Measurements from ENCODE around the gene HSD17B11. TPM values are rescaled to one million over a fixed set of nuclear protein-coding genes. Genes with fewer than 3 reads are reported as not detected.
A peak's percentile ranks its signal among the peaks of the same experiment; 100 is the strongest.
"Not testable (repeated sequence)": the region's sequence is repeated elsewhere in the genome, so short reads cannot be mapped to it uniquely, and the experiment has no call there.

The HSD17B11 gene
- total RNA-seq, 3 donors from 2014 or later (not counting 1 experiment from before 2014, with no cell fraction given) = 42.2 to 50.5 (median 49.8) TPM

DNA sequence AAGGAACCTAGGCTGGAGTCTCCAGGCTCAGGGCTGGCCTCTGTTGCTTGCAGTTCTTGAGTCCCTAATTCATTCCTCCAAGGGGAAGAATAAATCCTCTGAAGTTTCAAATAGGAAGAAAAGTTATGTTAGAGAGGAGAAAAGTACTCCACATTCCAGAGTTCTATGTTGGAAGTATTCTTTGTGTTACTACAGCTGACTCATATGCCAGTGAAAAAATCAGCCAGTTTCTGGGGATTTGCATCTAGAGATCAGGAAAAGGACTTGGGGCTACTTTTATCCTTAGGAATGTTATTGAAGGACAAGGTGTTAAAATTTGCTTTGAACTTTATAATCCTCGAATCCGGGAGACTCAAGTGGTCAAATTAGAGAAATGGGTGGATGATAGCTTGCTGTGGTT lies 19.7 kb upstream of the HSD17B11 start:
- H3K4me1 Mint-ChIP-seq = peaks cover 14 to 16% of the 10 kb centered on the region in 2 donors
- no peak for DNase-seq
- TF ChIP-seq, protein P1, sequence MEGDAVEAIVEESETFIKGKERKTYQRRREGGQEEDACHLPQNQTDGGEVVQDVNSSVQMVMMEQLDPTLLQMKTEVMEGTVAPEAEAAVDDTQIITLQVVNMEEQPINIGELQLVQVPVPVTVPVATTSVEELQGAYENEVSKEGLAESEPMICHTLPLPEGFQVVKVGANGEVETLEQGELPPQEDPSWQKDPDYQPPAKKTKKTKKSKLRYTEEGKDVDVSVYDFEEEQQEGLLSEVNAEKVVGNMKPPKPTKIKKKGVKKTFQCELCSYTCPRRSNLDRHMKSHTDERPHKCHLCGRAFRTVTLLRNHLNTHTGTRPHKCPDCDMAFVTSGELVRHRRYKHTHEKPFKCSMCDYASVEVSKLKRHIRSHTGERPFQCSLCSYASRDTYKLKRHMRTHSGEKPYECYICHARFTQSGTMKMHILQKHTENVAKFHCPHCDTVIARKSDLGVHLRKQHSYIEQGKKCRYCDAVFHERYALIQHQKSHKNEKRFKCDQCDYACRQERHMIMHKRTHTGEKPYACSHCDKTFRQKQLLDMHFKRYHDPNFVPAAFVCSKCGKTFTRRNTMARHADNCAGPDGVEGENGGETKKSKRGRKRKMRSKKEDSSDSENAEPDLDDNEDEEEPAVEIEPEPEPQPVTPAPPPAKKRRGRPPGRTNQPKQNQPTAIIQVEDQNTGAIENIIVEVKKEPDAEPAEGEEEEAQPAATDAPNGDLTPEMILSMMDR (IDR thresholded peaks at IDR 0.05) = no peak
- Histone ChIP-seq H3K9me3 (ENCODE audit: control insufficient read depth, insufficient read depth, low read length) (no peaks in the 10 kb centered on the region), H3K4me3 (ENCODE audit: low read length) (no peak overlapping the region), H3K4me1 (ENCODE audit: control insufficient read depth, insufficient read depth, low read length) (peaks cover 4% of the 10 kb centered on the region), H3K36me3 (ENCODE audit: control insufficient read depth, insufficient read depth, low read length) (no peaks in the 10 kb centered on the region), H3K27me3 (ENCODE audit: control insufficient read depth, insufficient read depth, low read length) (peaks cover 3% of the 10 kb centered on the region), H3K27ac (ENCODE audit: low read length) (no peak overlapping the region)
- H3K4me3 Mint-ChIP-seq = no peak overlapping the region
- no peak overlapping the region for H3K27ac Mint-ChIP-seq
- H3K9me3 Mint-ChIP-seq = no peaks in the 10 kb centered on the region
- intact Hi-C loops (cut with micrococcal nuclease) = no loop called here
- ATAC-seq = no peak
- no peaks in the 10 kb centered on the region for H3K36me3 Mint-ChIP-seq
- WGBS (ENCODE audit: insufficient coverage) = 92% methylated on average over 2 of the region's 2 CpGs
- H3K27me3 Mint-ChIP-seq (ENCODE audit: low read depth in 2 of 2) = peaks cover 23 to 24% of the 10 kb centered on the region in 2 donors

DNA sequence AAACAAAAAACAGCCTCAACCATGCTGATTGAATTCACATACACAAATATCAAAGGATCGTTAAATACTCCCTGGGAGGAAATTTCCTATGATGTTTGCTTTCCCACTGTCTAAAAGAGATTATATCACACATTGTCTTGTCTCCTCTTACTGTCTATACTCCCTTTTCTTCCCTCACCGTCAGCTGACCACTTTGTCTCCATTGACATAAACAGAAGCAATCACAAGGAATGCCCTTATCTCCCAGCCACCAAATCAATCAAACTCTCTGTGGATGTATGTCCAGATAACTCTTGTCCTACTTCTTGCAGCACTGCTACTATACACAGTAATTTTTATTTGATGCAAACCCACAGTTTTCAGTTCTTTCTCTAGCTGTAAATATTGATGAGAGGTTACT lies 19.2 kb upstream of the HSD17B11 start:
- H3K27ac ChIP-seq (ENCODE audit: low read length) = no peak overlapping the region
- no peak overlapping the region for H3K4me3 ChIP-seq (ENCODE audit: low read length)
- DNase-seq (no peak), ATAC-seq (no peak)
- Mint-ChIP-seq H3K4me1 (peaks cover 14 to 16% of the 10 kb centered on the region in 2 donors), H3K27ac (no peak overlapping the region), H3K9me3 (no peaks in the 10 kb centered on the region), H3K36me3 (no peaks in the 10 kb centered on the region), H3K4me3 (no peak overlapping the region), H3K27me3 (ENCODE audit: low read depth in 2 of 2) (peaks cover 22 to 24% of the 10 kb centered on the region in 2 donors)
- H3K36me3 ChIP-seq (ENCODE audit: control insufficient read depth, insufficient read depth, low read length) = no peaks in the 10 kb centered on the region
- intact Hi-C loops (cut with micrococcal nuclease) = no loop called here
- H3K27me3 ChIP-seq (ENCODE audit: control insufficient read depth, insufficient read depth, low read length) = peaks cover 3% of the 10 kb centered on the region
- WGBS (ENCODE audit: insufficient coverage) = 93% methylated on average over 2 of the region's 2 CpGs
- TF ChIP-seq, protein P1 (IDR thresholded peaks at IDR 0.05) = no peak
- no peaks in the 10 kb centered on the region for H3K9me3 ChIP-seq (ENCODE audit: control insufficient read depth, insufficient read depth, low read length)
- peaks cover 4% of the 10 kb centered on the region for H3K4me1 ChIP-seq (ENCODE audit: control insufficient read depth, insufficient read depth, low read length)

DNA sequence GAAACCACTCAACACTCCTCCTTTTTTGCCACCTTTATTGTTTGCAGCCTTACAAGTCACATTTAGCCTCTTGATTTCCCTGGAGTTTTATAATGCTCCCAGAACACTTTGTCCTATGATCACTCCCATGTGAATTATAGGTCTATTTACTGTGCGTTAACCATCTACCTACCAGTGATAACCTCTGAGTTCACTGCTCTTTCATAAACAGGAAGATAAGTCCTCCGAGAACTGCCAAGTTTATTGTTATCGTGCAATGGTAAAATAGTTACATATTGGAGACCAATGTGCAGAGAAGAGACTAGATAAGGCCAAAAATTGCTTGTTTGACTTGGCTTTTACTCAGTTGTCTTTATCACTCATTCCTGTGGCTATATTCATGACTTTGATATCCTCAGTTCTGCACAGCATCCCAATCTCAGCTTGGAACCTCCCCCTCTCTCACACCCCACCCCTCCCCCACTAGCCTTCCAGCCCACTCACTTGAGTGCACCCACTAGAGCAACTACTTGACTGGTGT lies 18.5 kb upstream of the HSD17B11 start:
- DNase-seq (no peak), ATAC-seq (no peak)
- Histone ChIP-seq H3K9me3 (ENCODE audit: control insufficient read depth, insufficient read depth, low read length) (no peaks in the 10 kb centered on the region), H3K36me3 (ENCODE audit: control insufficient read depth, insufficient read depth, low read length) (no peaks in the 10 kb centered on the region), H3K4me3 (ENCODE audit: low read length) (no peak overlapping the region), H3K27me3 (ENCODE audit: control insufficient read depth, insufficient read depth, low read length) (peaks cover 3% of the 10 kb centered on the region), H3K27ac (ENCODE audit: low read length) (no peak overlapping the region), H3K4me1 (ENCODE audit: control insufficient read depth, insufficient read depth, low read length) (peaks cover 4% of the 10 kb centered on the region)
- TF ChIP-seq, protein P1 (IDR thresholded peaks at IDR 0.05) = no peak
- Mint-ChIP-seq H3K36me3 (no peaks in the 10 kb centered on the region), H3K9me3 (no peaks in the 10 kb centered on the region), H3K4me1 (peaks cover 14 to 16% of the 10 kb centered on the region in 2 donors), H3K27me3 (ENCODE audit: low read depth in 2 of 2) (peaks cover 16 to 24% of the 10 kb centered on the region in 2 donors), H3K4me3 (no peak overlapping the region), H3K27ac (no peak overlapping the region)
- intact Hi-C loops (cut with micrococcal nuclease) = no loop called here
- 100% methylated on average over 3 of the region's 3 CpGs for WGBS (ENCODE audit: insufficient coverage)

DNA sequence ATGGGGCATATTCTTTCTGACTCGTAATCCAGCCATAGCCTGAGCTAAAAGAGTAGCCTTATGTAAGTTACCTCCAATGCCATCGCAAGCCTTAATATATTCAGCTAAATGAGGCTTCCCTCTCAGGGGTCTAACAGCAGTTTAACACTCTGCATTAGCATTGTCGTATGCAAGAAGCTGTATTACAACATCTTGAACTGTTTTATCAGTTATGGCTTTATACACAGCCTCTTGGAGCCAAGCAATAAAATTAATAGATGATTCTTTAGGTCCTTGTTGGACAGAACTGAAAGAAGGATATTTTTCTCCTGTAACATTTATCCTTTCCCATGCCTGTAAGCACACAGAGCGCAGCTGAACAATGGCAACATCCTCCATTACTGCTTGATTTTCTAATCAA lies 15.9 kb upstream of the HSD17B11 start:
- 93% methylated on average over 4 of the region's 4 CpGs for WGBS (ENCODE audit: insufficient coverage)
- Mint-ChIP-seq H3K27ac (peak overlapping the region; percentile 73 to 87), H3K4me1 (peaks cover 14 to 16% of the 10 kb centered on the region in 2 donors), H3K4me3 (peak overlapping the region; percentile 81), H3K27me3 (ENCODE audit: low read depth in 2 of 2) (peaks cover 6 to 18% of the 10 kb centered on the region in 2 donors)
- intact Hi-C loops (cut with micrococcal nuclease); H3K9me3 ChIP-seq (ENCODE audit: control insufficient read depth, insufficient read depth, low read length); H3K4me3 ChIP-seq (ENCODE audit: low read length); H3K4me1 ChIP-seq (ENCODE audit: control insufficient read depth, insufficient read depth, low read length); H3K9me3 Mint-ChIP-seq; H3K36me3 ChIP-seq (ENCODE audit: control insufficient read depth, insufficient read depth, low read length); DNase-seq; H3K36me3 Mint-ChIP-seq; H3K27me3 ChIP-seq (ENCODE audit: control insufficient read depth, insufficient read depth, low read length); ATAC-seq; H3K27ac ChIP-seq (ENCODE audit: low read length): not testable (repeated sequence)
